NOMO-1 treated with dmso at 0.1 percent for 144 hours (cell line): ENCODE measurements around the gene YEATS4.
"Not testable (repeated sequence)": the region's sequence is repeated elsewhere in the genome, so short reads cannot be mapped to it uniquely, and the experiment has no call there.

Source experiments
- DNase-seq: peaks from one replicate; lab custom pipeline; 2025; ENCODE audit not compliant: unreplicated experiment; lab: John Stamatoyannopoulos, UW

YEATS4 gene

GRCh38 chr12:69359531-69360347, at the start of gene YEATS4:
Gene YEATS4 (plus strand): TSS chr12:69359743. CDS start chr12:69359973, 230 bp downstream.
- peak; percentile 93 for DNase-seq

GRCh38 chr12:69313209-69313608, 46.3 kb upstream of the YEATS4 start:
- DNase-seq = no peak

- DNase-seq = not testable (repeated sequence)
Observed at GRCh38 chr12:69316784-69317183, 42.8 kb upstream of the YEATS4 start.

- not testable (repeated sequence) for DNase-seq
Observed at GRCh38 chr12:69317233-69317632, 42.3 kb upstream of the YEATS4 start.

GRCh38 chr12:69318225-69318624, 41.3 kb upstream of the YEATS4 start:
- DNase-seq = no peak

- DNase-seq = no peak
Observed at GRCh38 chr12:69321351-69321750, 38.2 kb upstream of the YEATS4 start.

- DNase-seq = peak; percentile 31
Observed at GRCh38 chr12:69324797-69325466, 34.6 kb upstream of the YEATS4 start.

- no peak for DNase-seq
Observed at GRCh38 chr12:69328426-69328825, 31.1 kb upstream of the YEATS4 start.

GRCh38 chr12:69329669-69330428, 29.7 kb upstream of the YEATS4 start:
- peak; percentile 40 for DNase-seq

GRCh38 chr12:69330475-69331473, 28.8 kb upstream of the YEATS4 start:
- no peak for DNase-seq

- no peak for DNase-seq
Observed at GRCh38 chr12:69331519-69331908, 28.0 kb upstream of the YEATS4 start.

- no peak for DNase-seq
Observed at GRCh38 chr12:69331909-69332684, 27.4 kb upstream of the YEATS4 start.

GRCh38 chr12:69332815-69333358, 26.7 kb upstream of the YEATS4 start:
- no peak for DNase-seq

GRCh38 chr12:69334158-69334557, 25.4 kb upstream of the YEATS4 start:
- DNase-seq = no peak

- no peak for DNase-seq
Observed at GRCh38 chr12:69337311-69338090, 22.0 kb upstream of the YEATS4 start.

- peak; percentile 47 for DNase-seq
Observed at GRCh38 chr12:69338120-69338859, 21.3 kb upstream of the YEATS4 start.

GRCh38 chr12:69338936-69339335, 20.6 kb upstream of the YEATS4 start:
- DNase-seq = no peak

- DNase-seq = no peak
Observed at GRCh38 chr12:69339999-69340398, 19.5 kb upstream of the YEATS4 start.
